H9 (cell line): Measurements from ENCODE around the gene STAC. TPM values are rescaled to one million over a fixed set of nuclear protein-coding genes. Genes with fewer than 3 reads are reported as not detected.

Experiments
- DNase-seq: peaks from one replicate; pipeline ENCODE4 v3.0.0-alpha.2; 2017
- H2AFZ ChIP-seq: one replicate; pipeline ENCODE4 v1.6.1; 2013; ENCODE audit warnings: mild to moderate bottlenecking, low read length, control low read depth, moderate library complexity
- H2AK5ac ChIP-seq: 2 replicates; pipeline ENCODE4 v1.6.1; 2013; ENCODE audit warnings: low read length, control low read depth, mixed read lengths; ENCODE audit not compliant: insufficient read length
- H2BK120ac ChIP-seq: one replicate; pipeline ENCODE4 v1.6.1; 2013; ENCODE audit warnings: low read depth, mild to moderate bottlenecking, low read length, control low read depth, inconsistent platforms; ENCODE audit not compliant: poor library complexity, severe bottlenecking
- H2BK12ac ChIP-seq: 2 replicates; pipeline ENCODE4 v1.6.1; 2013; ENCODE audit warnings: low read length, control low read depth, mixed read lengths, low read depth; ENCODE audit not compliant: insufficient read length
- H2BK15ac ChIP-seq: 2 replicates; pipeline ENCODE4 v1.6.1; 2013; ENCODE audit warnings: low read depth, low read length, control low read depth
- H2BK20ac ChIP-seq: one replicate; pipeline ENCODE4 v1.6.1; 2013; ENCODE audit warnings: low read depth, mild to moderate bottlenecking, low read length, control low read depth, inconsistent platforms; ENCODE audit not compliant: poor library complexity, severe bottlenecking
- H2BK5ac ChIP-seq: 2 replicates; pipeline ENCODE4 v1.6.1; 2013; ENCODE audit warnings: low read length, control low read depth, mixed read lengths; ENCODE audit not compliant: insufficient read length
- H3K14ac ChIP-seq: 2 replicates; pipeline ENCODE4 v1.6.1; 2013; ENCODE audit warnings: low read length, control low read depth; ENCODE audit not compliant: insufficient read depth
- H3K18ac ChIP-seq: 2 replicates; pipeline ENCODE4 v1.6.1; 2013; ENCODE audit warnings: low read depth, mild to moderate bottlenecking, mixed read lengths, low read length, control low read depth; ENCODE audit not compliant: insufficient read length
- H3K23ac ChIP-seq: 2 replicates; pipeline ENCODE4 v1.6.1; 2013; ENCODE audit warnings: low read length, control low read depth, mixed read lengths, low read depth; ENCODE audit not compliant: insufficient read length
- H3K23me2 ChIP-seq: 2 replicates; pipeline ENCODE4 v1.6.1; 2013; ENCODE audit warnings: low read depth, mild to moderate bottlenecking, mixed read lengths, low read length, control low read depth; ENCODE audit not compliant: insufficient read length, poor library complexity, severe bottlenecking
- H3K27ac ChIP-seq: 2 replicates; pipeline ENCODE4 v1.5.1; 2013; ENCODE audit warnings: low read length, control low read depth, mixed read lengths, low read depth; ENCODE audit not compliant: insufficient read length
- H3K27me3 ChIP-seq: 2 replicates; pipeline ENCODE4 v1.6.1; 2013; ENCODE audit warnings: low read length, control low read depth, inconsistent platforms; ENCODE audit not compliant: insufficient read depth
- H3K4ac ChIP-seq: 2 replicates; pipeline ENCODE4 v1.6.1; 2013; ENCODE audit warnings: low read depth, mild to moderate bottlenecking, control low read depth, inconsistent platforms, low read length, moderate library complexity
- H3K4me1 ChIP-seq: 2 replicates; pipeline ENCODE4 v1.6.1; 2013; ENCODE audit warnings: low read length, control low read depth, inconsistent platforms; ENCODE audit not compliant: insufficient read depth
- H3K4me2 ChIP-seq: 2 replicates; pipeline ENCODE4 v1.6.1; 2013; ENCODE audit warnings: low read length, control low read depth, mixed read lengths; ENCODE audit not compliant: insufficient read length, insufficient read depth
- H3K56ac ChIP-seq: 2 replicates; pipeline ENCODE4 v1.6.1; 2013; ENCODE audit warnings: low read depth, mild to moderate bottlenecking, mixed read lengths, low read length, control low read depth; ENCODE audit not compliant: insufficient read length
- H3K79me1 ChIP-seq: 2 replicates; pipeline ENCODE4 v1.6.1; 2013; ENCODE audit warnings: low read depth, mild to moderate bottlenecking, moderate library complexity, low read length, control low read depth, inconsistent platforms; ENCODE audit not compliant: insufficient read depth, poor library complexity, severe bottlenecking
- H3K79me2 ChIP-seq: 2 replicates; pipeline ENCODE4 v1.6.1; 2013; ENCODE audit warnings: low read length, control low read depth, inconsistent platforms; ENCODE audit not compliant: insufficient read depth
- H3K9ac ChIP-seq: 2 replicates; pipeline ENCODE4 v1.6.1; 2013; ENCODE audit warnings: low read length, control low read depth, mixed read lengths; ENCODE audit not compliant: insufficient read length; ENCODE audit errors: extremely low read depth
- H3K9me3 ChIP-seq: one replicate; pipeline ENCODE4 v1.6.1; 2013; ENCODE audit warnings: low read depth, low read length, inconsistent platforms; ENCODE audit not compliant: control insufficient read depth
- H3T11ph ChIP-seq: one replicate; pipeline ENCODE4 v1.6.1; 2013; ENCODE audit warnings: mild to moderate bottlenecking, low read length, control low read depth, inconsistent platforms
- H4K20me1 ChIP-seq: one replicate; pipeline ENCODE4 v1.6.1; 2013; ENCODE audit not compliant: control insufficient read depth, insufficient read length, insufficient read depth
- H4K5ac ChIP-seq: 2 replicates; pipeline ENCODE4 v1.6.1; 2013; ENCODE audit warnings: low read depth, mild to moderate bottlenecking, mixed read lengths, low read length, control low read depth; ENCODE audit not compliant: insufficient read length
- H4K8ac ChIP-seq: replicated peaks from 2 replicates; pipeline ENCODE4 v1.6.1; 2013; ENCODE audit warnings: low read length, control low read depth, mixed read lengths, low read depth; ENCODE audit not compliant: insufficient read length
- H4K91ac ChIP-seq: 2 replicates; pipeline ENCODE4 v1.6.1; 2013; ENCODE audit warnings: low read depth, mild to moderate bottlenecking, moderate library complexity, mixed read lengths, low read length, control low read depth; ENCODE audit not compliant: insufficient read length
- H3K27ac Mint-ChIP-seq, 3 experiments: 2 replicates in 2 of 3; 3 replicates in 1 of 3; pipeline ENCODE4 v1.8.0; 2020 to 2021; ENCODE audit warnings: mixed read lengths in 3 of 3, mild to moderate bottlenecking in 1 of 3, moderate library complexity in 1 of 3
- H3K27me3 Mint-ChIP-seq: 2 replicates; pipeline ENCODE4 v1.8.0; 2021; ENCODE audit warnings: low read depth, mild to moderate bottlenecking, moderate library complexity, mixed read lengths
- H3K36me3 Mint-ChIP-seq, 3 experiments: 2 replicates in 2 of 3; 3 replicates in 1 of 3; pipeline ENCODE4 v1.8.0; 2020 to 2021; ENCODE audit warnings: low read depth in 3 of 3, mixed read lengths in 3 of 3; ENCODE audit not compliant: insufficient read depth in 1 of 3
- H3K4me1 Mint-ChIP-seq, 2 experiments: 2 replicates each; pipeline ENCODE4 v1.8.0; 2020; ENCODE audit warnings: mixed read lengths in 2 of 2
- H3K4me3 Mint-ChIP-seq, 2 experiments: 2 replicates in 1 of 2; 3 replicates in 1 of 2; pipeline ENCODE4 v1.8.0; 2020 to 2021; ENCODE audit warnings: mild to moderate bottlenecking in 2 of 2, mixed read lengths in 2 of 2, moderate library complexity in 1 of 2
- H3K9me3 Mint-ChIP-seq, 2 experiments: 2 replicates in 1 of 2; 3 replicates in 1 of 2; pipeline ENCODE4 v1.8.0; 2020; ENCODE audit warnings: mild to moderate bottlenecking in 2 of 2, mixed read lengths in 2 of 2, moderate library complexity in 1 of 2
- WGBS: extraction: QIAGEN DNeasy Blood & Tissue Kit; methylation state at CpG from one replicate; pipeline ENCODE4 v1.1.7; 2013; ENCODE audit warnings: missing lambda C conversion rate, low lambda C conversion rate, mixed read lengths; ENCODE audit not compliant: insufficient read length; ENCODE audit errors: extremely low coverage; 5-methylcytosine and 5-hydroxymethylcytosine counted together
- total RNA-seq: library from RNA; stranded (reverse); gene quantifications from 2 replicates; pipeline ENCODE4 v1.2.1, GENCODE V29; 2021
- TF ChIP-seq, protein P1 (sequence below): fragments of 200-600 bp; sonication (generic); conservative IDR thresholded peaks from 3 replicates; pipeline ENCODE4 v1.8.0; 2021; ENCODE audit warnings: antibody characterized with exemption, mild to moderate bottlenecking

Gene STAC
- total RNA-seq, 1 experiment from 2014 or later, result 3.0 TPM

DNA sequence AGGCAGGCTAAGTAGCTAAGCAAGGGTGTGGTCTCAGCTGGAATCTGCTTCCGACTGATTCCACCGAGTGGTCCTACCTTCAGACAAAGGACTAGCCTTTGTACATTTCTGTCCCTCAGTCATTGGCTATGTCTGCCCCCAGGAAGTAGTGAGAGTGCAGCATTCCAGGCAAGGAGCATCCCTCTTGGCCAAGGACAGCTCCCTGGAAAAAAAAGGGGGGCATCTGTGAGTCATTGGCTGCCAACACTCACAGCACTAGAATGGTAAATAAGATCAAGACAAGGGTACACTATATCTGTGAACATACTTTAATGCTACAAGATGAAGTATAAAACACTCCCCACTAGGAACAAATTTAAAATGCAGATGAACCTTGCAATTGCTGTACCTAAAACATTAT is 66.8 kb downstream of the STAC start:
- no peak overlapping the region for H3K27ac ChIP-seq
- no peaks in the 10 kb centered on the region for H3K79me2 ChIP-seq
- no peak overlapping the region for H4K5ac ChIP-seq
- no peak overlapping the region for H2BK120ac ChIP-seq
- no peak overlapping the region for H2AFZ ChIP-seq
- H2BK20ac ChIP-seq, result no peak overlapping the region
- no peaks in the 10 kb centered on the region for H3K9me3 ChIP-seq
- Mint-ChIP-seq H3K4me3 (no peak overlapping the region), H3K36me3 (peaks cover 0 to 3% (median 2%) of the 10 kb centered on the region in 3 experiments; a peak in 4 of 7 replicates), H3K9me3 (no peaks in the 10 kb centered on the region), H3K27me3 (no peaks in the 10 kb centered on the region; the same call in 1 of the 2 replicates), H3K4me1 (peaks cover 0 to 8% of the 10 kb centered on the region in 2 experiments; a peak in 2 of 4 replicates), H3K27ac (no peak overlapping the region)
- H4K8ac ChIP-seq, result no peak overlapping the region
- no peak overlapping the region for H2BK15ac ChIP-seq
- TF ChIP-seq, protein P1, sequence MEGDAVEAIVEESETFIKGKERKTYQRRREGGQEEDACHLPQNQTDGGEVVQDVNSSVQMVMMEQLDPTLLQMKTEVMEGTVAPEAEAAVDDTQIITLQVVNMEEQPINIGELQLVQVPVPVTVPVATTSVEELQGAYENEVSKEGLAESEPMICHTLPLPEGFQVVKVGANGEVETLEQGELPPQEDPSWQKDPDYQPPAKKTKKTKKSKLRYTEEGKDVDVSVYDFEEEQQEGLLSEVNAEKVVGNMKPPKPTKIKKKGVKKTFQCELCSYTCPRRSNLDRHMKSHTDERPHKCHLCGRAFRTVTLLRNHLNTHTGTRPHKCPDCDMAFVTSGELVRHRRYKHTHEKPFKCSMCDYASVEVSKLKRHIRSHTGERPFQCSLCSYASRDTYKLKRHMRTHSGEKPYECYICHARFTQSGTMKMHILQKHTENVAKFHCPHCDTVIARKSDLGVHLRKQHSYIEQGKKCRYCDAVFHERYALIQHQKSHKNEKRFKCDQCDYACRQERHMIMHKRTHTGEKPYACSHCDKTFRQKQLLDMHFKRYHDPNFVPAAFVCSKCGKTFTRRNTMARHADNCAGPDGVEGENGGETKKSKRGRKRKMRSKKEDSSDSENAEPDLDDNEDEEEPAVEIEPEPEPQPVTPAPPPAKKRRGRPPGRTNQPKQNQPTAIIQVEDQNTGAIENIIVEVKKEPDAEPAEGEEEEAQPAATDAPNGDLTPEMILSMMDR, result no peak
- H3K79me1 ChIP-seq, result no peaks in the 10 kb centered on the region
- no peak overlapping the region for H2BK12ac ChIP-seq
- H3K4me2 ChIP-seq, result no peak overlapping the region
- no peaks in the 10 kb centered on the region; the same call in 1 of the 2 replicates for H3K4me1 ChIP-seq
- H2AK5ac ChIP-seq, result no peak overlapping the region
- no peak for DNase-seq
- no peak overlapping the region for H3K18ac ChIP-seq
- H3K4ac ChIP-seq, result no peak overlapping the region
- H2BK5ac ChIP-seq, result no peak overlapping the region
- H3K9ac ChIP-seq, result no peak overlapping the region
- WGBS, result no CpG with 5 or more reads among the region's 2 CpGs
- no peak overlapping the region for H4K91ac ChIP-seq
- H4K20me1 ChIP-seq, result no peaks in the 10 kb centered on the region
- H3K23ac ChIP-seq, result no peak overlapping the region
- H3K56ac ChIP-seq, result no peak overlapping the region
- H3K27me3 ChIP-seq, result no peaks in the 10 kb centered on the region
- no peak overlapping the region for H3T11ph ChIP-seq
- H3K14ac ChIP-seq, result no peak overlapping the region
- no peaks in the 10 kb centered on the region for H3K23me2 ChIP-seq
